RWPE1 (cell line): ENCODE results near the gene TSPAN12.

Experiments used
- CTCF ChIA-PET: fragments of 350-600 bp; sonication (Branson Sonifier 250); formaldehyde crosslinking; extraction: SDS; loops from one replicate; lab custom pipeline; 2021; lab: Yijun Ruan, JAX
- POLR2A ChIA-PET: fragments of 400-600 bp; formaldehyde crosslinking; extraction: SDS; loops from one replicate; lab custom pipeline; 2020; ENCODE audit warnings: antibody characterized with exemption; ENCODE audit not compliant: low non-redundant PET; lab: Yijun Ruan, JAX
- DNase-seq: peaks from one replicate; pipeline ENCODE4 v3.0.0; 2012; ENCODE audit warnings: low spot score
- H3K27ac ChIP-seq: fragments of 450-650 bp; 2 replicates; pipeline ENCODE4 v1.5.1; 2017
- CTCF ChIP-seq: fragments of 450-650 bp; conservative IDR thresholded peaks from 2 replicates; pipeline ENCODE4 v1.5.1; 2017; ENCODE audit warnings: low read depth, mild to moderate bottlenecking

The TSPAN12 gene

GRCh38 chr7:120742372-120742771 lies 115.6 kb downstream of the TSPAN12 start:
- POLR2A ChIA-PET = no interaction called here
- DNase-seq = no peak
- CTCF ChIA-PET = no interaction called here
- no peak for TF ChIP-seq CTCF
- no peak overlapping the region for H3K27ac ChIP-seq

GRCh38 chr7:120741371-120742042 lies 116.4 kb downstream of the TSPAN12 start:
- ChIA-PET CTCF (no interaction called here), POLR2A (no interaction called here)
- no peak for DNase-seq
- H3K27ac ChIP-seq = no peak overlapping the region
- no peak for TF ChIP-seq CTCF

- POLR2A ChIA-PET = no interaction called here
- CTCF ChIA-PET = interaction anchor here (0.7 kb wide), 1 partner anchor 439 kb away, joined by 3 read pairs; no protein-coding TSS in a partner anchor
- DNase-seq = no peak
- no peak overlapping the region for H3K27ac ChIP-seq
- no peak for TF ChIP-seq CTCF
Observed at GRCh38 chr7:120740348-120740747, 117.6 kb downstream of the TSPAN12 start.

DNA sequence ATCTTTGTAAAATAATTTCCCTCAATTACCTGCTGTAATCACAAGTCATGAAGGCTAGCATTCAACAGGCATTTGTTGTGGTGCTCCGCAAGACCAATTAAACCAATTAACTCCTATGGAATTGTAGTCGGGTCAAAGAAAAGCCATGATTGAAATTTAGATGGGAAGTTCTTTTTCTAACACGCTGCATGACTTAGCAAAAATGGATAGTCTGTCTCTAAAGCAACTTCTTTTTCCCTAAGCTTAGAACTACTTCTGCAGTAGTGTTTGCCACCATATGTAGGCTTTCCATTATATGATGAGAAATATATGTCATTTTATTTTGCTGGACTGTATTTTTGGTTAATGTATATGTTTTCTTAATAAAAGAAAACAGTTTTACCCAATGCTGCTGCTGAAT lies 119.1 kb downstream of the TSPAN12 start:
- TF ChIP-seq CTCF = no peak
- CTCF ChIA-PET = no interaction called here
- DNase-seq = no peak
- POLR2A ChIA-PET = no interaction called here
- no peak overlapping the region for H3K27ac ChIP-seq
